AG04449 (cell line): Measurements from ENCODE around the gene SMIM31.

ENCODE experiments used
- CTCF ChIA-PET: fragments of 350-600 bp; formaldehyde crosslinking; extraction: SDS; loops from one replicate; lab custom pipeline; 2021; ENCODE audit warnings: antibody characterized with exemption; lab: Yijun Ruan, JAX
- POLR2A ChIA-PET: fragments of 400-600, 350-600 bp; formaldehyde crosslinking; extraction: SDS; loops from one replicate; lab custom pipeline; 2020; ENCODE audit warnings: antibody characterized with exemption, inconsistent platforms; lab: Yijun Ruan, JAX
- DNase-seq: peaks from one replicate; pipeline ENCODE4 v3.0.0-alpha.2; 2010; ENCODE audit warnings: low read depth, low spot score
- H3K4me3 ChIP-seq: 2 replicates; pipeline ENCODE4 v1.5.1; 2011; ENCODE audit warnings: low read depth, mild to moderate bottlenecking, control low read depth, low read length
- TF ChIP-seq, protein P1 (sequence below): IDR thresholded peaks from one replicate; pipeline ENCODE4 v1.5.1; 2011; ENCODE audit warnings: mild to moderate bottlenecking, moderate library complexity, low read length, control low read depth, inconsistent platforms; ENCODE audit not compliant: insufficient read depth; ENCODE audit errors: missing control alignments

Gene SMIM31

DNA sequence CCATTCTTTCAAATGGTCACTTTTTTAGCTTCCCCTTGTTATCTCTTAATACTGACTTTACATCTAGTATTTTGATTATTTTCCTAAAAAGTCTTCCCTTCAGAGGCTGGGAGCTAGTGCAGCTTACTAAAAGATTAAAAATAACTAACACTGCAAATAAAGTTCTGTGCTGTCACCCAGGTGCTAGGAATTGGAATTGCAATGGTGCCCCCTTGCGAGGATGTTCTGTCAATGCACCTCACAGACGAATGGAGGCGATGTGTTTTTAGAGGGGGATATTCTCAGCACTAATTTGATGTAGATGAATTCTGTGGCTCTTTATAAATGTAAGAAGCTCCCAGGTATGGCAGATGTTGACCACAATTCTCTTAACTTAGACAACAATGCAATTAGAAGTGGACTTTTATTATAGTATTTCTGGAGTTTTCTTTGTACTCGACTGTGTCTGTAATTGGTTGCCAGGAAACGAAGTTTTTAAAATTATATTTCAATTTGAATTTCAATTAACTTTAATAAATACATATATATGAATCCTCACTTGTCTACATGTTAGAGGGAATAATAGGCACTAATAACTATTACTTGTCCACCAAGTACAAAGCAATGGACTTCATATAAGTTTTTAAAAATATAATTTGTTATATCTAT, 22.0 kb upstream of the SMIM31 start:
- CTCF ChIA-PET: interaction anchor here (0.8 to 10.1 kb wide), 10 partner anchors 10 to 1247 kb away, joined by 3 to 214 read pairs (median 5); no protein-coding TSS in a partner anchor
- TF ChIP-seq, protein P1, sequence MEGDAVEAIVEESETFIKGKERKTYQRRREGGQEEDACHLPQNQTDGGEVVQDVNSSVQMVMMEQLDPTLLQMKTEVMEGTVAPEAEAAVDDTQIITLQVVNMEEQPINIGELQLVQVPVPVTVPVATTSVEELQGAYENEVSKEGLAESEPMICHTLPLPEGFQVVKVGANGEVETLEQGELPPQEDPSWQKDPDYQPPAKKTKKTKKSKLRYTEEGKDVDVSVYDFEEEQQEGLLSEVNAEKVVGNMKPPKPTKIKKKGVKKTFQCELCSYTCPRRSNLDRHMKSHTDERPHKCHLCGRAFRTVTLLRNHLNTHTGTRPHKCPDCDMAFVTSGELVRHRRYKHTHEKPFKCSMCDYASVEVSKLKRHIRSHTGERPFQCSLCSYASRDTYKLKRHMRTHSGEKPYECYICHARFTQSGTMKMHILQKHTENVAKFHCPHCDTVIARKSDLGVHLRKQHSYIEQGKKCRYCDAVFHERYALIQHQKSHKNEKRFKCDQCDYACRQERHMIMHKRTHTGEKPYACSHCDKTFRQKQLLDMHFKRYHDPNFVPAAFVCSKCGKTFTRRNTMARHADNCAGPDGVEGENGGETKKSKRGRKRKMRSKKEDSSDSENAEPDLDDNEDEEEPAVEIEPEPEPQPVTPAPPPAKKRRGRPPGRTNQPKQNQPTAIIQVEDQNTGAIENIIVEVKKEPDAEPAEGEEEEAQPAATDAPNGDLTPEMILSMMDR: peak; percentile 71

DNA sequence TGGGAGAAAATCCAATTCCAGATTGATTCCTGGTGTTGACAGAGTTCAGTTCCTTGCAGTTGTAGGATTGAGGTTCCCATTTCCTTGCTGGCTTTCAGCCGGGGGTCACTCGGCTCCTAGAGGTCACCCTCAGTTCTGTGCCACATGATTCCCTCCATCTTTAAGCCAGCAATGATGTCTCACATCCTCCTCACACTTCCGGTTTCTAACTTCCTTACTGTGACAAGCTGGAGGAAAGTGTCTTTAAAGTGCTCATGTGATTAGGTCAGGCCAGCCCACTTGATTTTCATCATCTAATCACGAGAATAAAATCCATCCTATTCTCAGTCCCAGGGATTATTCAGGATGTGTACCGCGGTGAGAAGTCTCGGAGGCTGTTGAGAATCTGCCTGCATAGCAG, 19.4 kb upstream of the SMIM31 start:
- POLR2A ChIA-PET: no interaction called here
- CTCF ChIA-PET: interaction anchor here (10.1 kb wide), 1 partner anchor 1183 kb away, joined by 214 read pairs; no protein-coding TSS in a partner anchor
- no peak for DNase-seq
- no peak overlapping the region for H3K4me3 ChIP-seq
- TF ChIP-seq, protein P1: no peak

More for the DNA sequence above, 22.0 kb upstream of the SMIM31 start:
- no peak overlapping the region for H3K4me3 ChIP-seq
- POLR2A ChIA-PET: no interaction called here
- DNase-seq: no peak

DNA sequence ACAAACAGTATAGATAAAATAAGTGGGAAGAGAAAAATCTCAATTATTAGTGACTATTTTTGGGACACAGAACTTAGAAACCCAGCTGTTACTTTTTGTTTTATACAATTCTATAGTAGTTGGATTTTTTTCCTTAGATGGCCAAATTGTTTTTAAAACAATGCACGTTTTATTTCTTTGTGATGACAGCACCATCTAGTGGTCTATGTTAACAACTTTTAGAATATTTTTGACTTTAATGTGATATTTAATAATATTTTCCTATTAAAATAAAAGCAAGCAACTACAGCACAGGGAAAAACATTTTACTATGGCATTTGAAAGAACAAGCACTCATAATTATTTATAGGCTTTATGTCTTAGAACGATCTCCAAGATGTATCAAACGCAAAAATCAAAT, 5.6 kb upstream of the SMIM31 start:
- no peak for DNase-seq
- no peak overlapping the region for H3K4me3 ChIP-seq
- POLR2A ChIA-PET: no interaction called here
- TF ChIP-seq, protein P1: no peak
- CTCF ChIA-PET: interaction anchor here (1.1 to 4.5 kb wide), 3 partner anchors 17 to 1196 kb away, joined by 3 to 58 read pairs (median 5); no protein-coding TSS in a partner anchor

DNA sequence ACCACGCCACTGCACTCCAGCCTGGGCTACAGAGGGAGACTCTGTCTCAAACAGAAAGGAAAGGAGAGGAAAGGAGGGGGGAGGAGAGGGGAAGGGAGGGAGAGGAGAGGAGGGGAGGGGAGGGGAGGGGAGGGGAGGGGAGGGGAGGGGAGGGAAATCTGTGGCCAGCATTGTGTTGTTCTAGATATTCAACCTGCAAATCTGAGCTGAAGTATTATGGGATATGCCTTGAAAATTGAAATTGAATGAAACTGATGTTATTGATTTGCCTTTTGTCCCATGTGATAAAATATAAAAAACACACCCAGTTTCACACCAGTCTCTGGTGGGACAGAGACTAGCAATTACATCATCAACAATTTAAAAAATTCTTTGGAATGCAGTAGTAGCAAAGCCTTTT, 1.5 kb downstream of the SMIM31 start:
- ChIA-PET CTCF (no interaction called here), POLR2A (no interaction called here)
- DNase-seq: no peak
- no peak overlapping the region for H3K4me3 ChIP-seq
- TF ChIP-seq, protein P1: no peak

DNA sequence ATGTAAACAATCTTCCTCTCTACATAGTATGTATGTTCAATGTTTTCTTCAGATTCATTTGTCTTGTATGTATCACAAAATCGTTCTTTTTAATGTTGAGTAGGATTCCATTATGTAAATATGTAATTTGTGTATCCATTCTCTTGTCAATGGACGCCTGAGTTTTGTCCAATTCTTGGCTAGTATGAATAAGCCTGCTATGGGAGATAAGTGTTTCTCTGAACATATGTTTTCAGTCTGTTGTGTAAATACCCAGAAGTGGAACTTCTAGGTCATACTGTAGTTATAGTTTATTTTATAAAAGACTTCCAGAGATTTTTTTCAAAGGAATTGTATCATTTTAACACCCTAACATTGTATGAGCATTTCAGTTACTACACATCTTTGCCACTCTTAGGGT, 2.8 kb downstream of the SMIM31 start:
- DNase-seq: no peak
- no peak overlapping the region for H3K4me3 ChIP-seq
- POLR2A ChIA-PET: no interaction called here
- CTCF ChIA-PET: interaction anchor here (3.4 kb wide), 1 partner anchor 11 kb away, joined by 11 read pairs; no protein-coding TSS in a partner anchor
- TF ChIP-seq, protein P1: no peak

DNA sequence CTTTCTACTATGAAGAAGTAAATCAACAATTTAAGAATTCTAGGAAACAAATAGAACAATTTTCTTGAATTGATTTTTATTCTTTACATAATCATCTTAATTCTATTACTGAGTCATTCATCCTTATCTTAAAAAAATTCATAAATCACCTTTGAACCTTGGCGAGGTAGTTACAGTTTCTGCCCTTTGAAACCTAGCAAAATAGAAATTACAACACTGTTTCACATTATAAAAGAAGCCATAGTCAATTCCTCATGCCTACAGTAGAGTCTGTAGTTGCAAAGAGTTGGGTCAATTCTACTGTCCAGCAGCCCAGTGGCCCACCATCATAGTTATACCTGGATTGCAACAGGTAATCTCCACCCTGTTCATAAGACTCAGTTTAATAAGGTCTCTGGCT, 7.3 kb downstream of the SMIM31 start:
- ChIA-PET POLR2A (no interaction called here), CTCF (no interaction called here)

More for the DNA sequence above, 7.3 kb downstream of the SMIM31 start:
- H3K4me3 ChIP-seq: no peak overlapping the region
- TF ChIP-seq, protein P1: no peak
- DNase-seq: no peak
